OCI-LY1 (cell line): ENCODE measurements around the gene TPO.

Source experiments
- H2AFZ ChIP-seq: fragments of 200-600 bp; sonication (generic), shearing (Covaris generic); 2 replicates; pipeline ENCODE4 v1.6.0; 2014; ENCODE audit warnings: antibody characterized with exemption, mild to moderate bottlenecking, low read length
- H3F3A ChIP-seq: fragments of 200-600 bp; sonication (generic), shearing (Covaris generic); 2 replicates; pipeline ENCODE4 v1.6.0; 2014; ENCODE audit warnings: mild to moderate bottlenecking, antibody characterized with exemption, low read length, moderate library complexity; ENCODE audit not compliant: insufficient read depth
- H3K27ac ChIP-seq: fragments of 200-600 bp; sonication (generic); 2 replicates; pipeline ENCODE4 v1.5.1; 2014; ENCODE audit warnings: low read length, mixed run types, mild to moderate bottlenecking, low read depth; ENCODE audit not compliant: poor library complexity, severe bottlenecking
- H3K27me3 ChIP-seq: fragments of 200-600 bp; sonication (generic); 2 replicates; pipeline ENCODE4 v1.6.0; 2014; ENCODE audit warnings: antibody characterized with exemption, mild to moderate bottlenecking, low read length, moderate library complexity; ENCODE audit not compliant: insufficient read depth
- H3K36me3 ChIP-seq: fragments of 200-600 bp; sonication (generic); 2 replicates; pipeline ENCODE4 v1.6.1; 2014; ENCODE audit warnings: mild to moderate bottlenecking, antibody characterized with exemption, low read length, moderate library complexity, mixed read lengths; ENCODE audit not compliant: insufficient read depth
- H3K4me1 ChIP-seq: fragments of 200-600 bp; sonication (generic); 2 replicates; pipeline ENCODE4 v1.5.1; 2014; ENCODE audit warnings: mild to moderate bottlenecking, low read length, moderate library complexity; ENCODE audit not compliant: insufficient read depth, severe bottlenecking
- H3K4me2 ChIP-seq: fragments of 200-600 bp; sonication (generic), shearing (Covaris generic); 2 replicates; pipeline ENCODE4 v1.6.1; 2014; ENCODE audit warnings: low read length
- H3K4me3 ChIP-seq: fragments of 200-600 bp; sonication (generic); 2 replicates; pipeline ENCODE4 v1.5.1; 2014; ENCODE audit warnings: low read length, low read depth, mild to moderate bottlenecking, mixed read lengths; ENCODE audit not compliant: poor library complexity, severe bottlenecking
- H3K79me2 ChIP-seq: fragments of 200-600 bp; shearing (Covaris generic); 2 replicates; pipeline ENCODE4 v1.6.1; 2016; ENCODE audit warnings: mixed run types, low read length, mixed read lengths; ENCODE audit not compliant: insufficient read depth
- H3K9ac ChIP-seq: fragments of 200-600 bp; sonication (generic), shearing (Covaris generic); 2 replicates; pipeline ENCODE4 v1.6.1; 2014; ENCODE audit warnings: mild to moderate bottlenecking, low read length, mixed read lengths
- H3K9me2 ChIP-seq: fragments of 200-600 bp; sonication (generic), shearing (Covaris generic); 2 replicates; pipeline ENCODE4 v1.6.1; 2014; ENCODE audit warnings: low read depth, mild to moderate bottlenecking, low read length, mixed read lengths
- H3K9me3 ChIP-seq: fragments of 200-600 bp; shearing (Covaris generic); 2 replicates; pipeline ENCODE4 v1.6.1; 2014; ENCODE audit warnings: low read length, mixed read lengths
- H4K20me1 ChIP-seq: fragments of 200-600 bp; sonication (generic), shearing (Covaris generic); 2 replicates; pipeline ENCODE4 v1.6.0; 2016; ENCODE audit warnings: mild to moderate bottlenecking, low read length; ENCODE audit not compliant: insufficient read depth
- CTCF ChIP-seq: fragments of 200-600 bp; sonication (generic), shearing (Covaris generic); IDR thresholded peaks from 2 replicates; pipeline ENCODE4 v1.5.1; 2017; ENCODE audit warnings: mild to moderate bottlenecking, antibody characterized with exemption, low read length, moderate library complexity, mixed read lengths
- EZH2 ChIP-seq: fragments of 200-600 bp; sonication (generic), shearing (Covaris generic); IDR thresholded peaks from 2 replicates; pipeline ENCODE4 v1.8.0; 2017; ENCODE audit warnings: borderline replicate concordance, mixed run types, mild to moderate bottlenecking, antibody characterized with exemption, low read length, moderate library complexity, mixed read lengths

Gene TPO

GRCh38 chr2:1590596-1591460, 177.6 kb downstream of the TPO start:
- Histone ChIP-seq H3K36me3 (no peaks in the 10 kb centered on the region), H3K9ac (no peak overlapping the region)

GRCh38 chr2:1591461-1591770, 178.2 kb downstream of the TPO start:
- no peaks in the 10 kb centered on the region for H3K9me3 ChIP-seq
- H3K36me3 ChIP-seq: no peaks in the 10 kb centered on the region
- no peaks in the 10 kb centered on the region for H3K9me2 ChIP-seq
- no peaks in the 10 kb centered on the region for H3K27me3 ChIP-seq
- no peak overlapping the region for H3K4me3 ChIP-seq
- no peak overlapping the region for H2AFZ ChIP-seq
- no peak overlapping the region for H3K4me2 ChIP-seq
- no peak overlapping the region for H3K27ac ChIP-seq
- no peaks in the 10 kb centered on the region for H3K79me2 ChIP-seq
- H3F3A ChIP-seq: no peaks in the 10 kb centered on the region
- no peak overlapping the region for H3K9ac ChIP-seq
- no peaks in the 10 kb centered on the region for H4K20me1 ChIP-seq
- no peaks in the 10 kb centered on the region for H3K4me1 ChIP-seq
- TF ChIP-seq EZH2 (no peak), CTCF (no peak)

More at GRCh38 chr2:1590596-1591460, 177.6 kb downstream of the TPO start:
- Histone ChIP-seq H3K79me2 (no peaks in the 10 kb centered on the region), H4K20me1 (no peaks in the 10 kb centered on the region), H3K9me2 (no peaks in the 10 kb centered on the region), H3K4me3 (no peak overlapping the region), H2AFZ (no peak overlapping the region), H3K27me3 (no peaks in the 10 kb centered on the region), H3K27ac (no peak overlapping the region), H3K9me3 (no peaks in the 10 kb centered on the region), H3F3A (no peaks in the 10 kb centered on the region), H3K4me2 (no peak overlapping the region), H3K4me1 (no peaks in the 10 kb centered on the region)
- TF ChIP-seq CTCF (no peak), EZH2 (no peak)
